Transverse colon (tissue), 4 donors: Measurements from ENCODE around the gene TCF19.

Experiments
- POLR2AphosphoS5 ChIP-seq, 3 donors: sonication (generic); formaldehyde crosslinking; IDR thresholded peaks; one replicate each; pipeline ENCODE4 v1.6.1; 2016; ENCODE audit warnings: antibody characterized with exemption in 3 of 3
- TF ChIP-seq, protein P1 (sequence below), 5 experiments: fragments of 200-600 bp in 3 of 5; fragments of 450-650 bp in 2 of 5; sonication (generic) in 3 of 5; IDR thresholded peaks; 1 replicate in 2 of 5; 2 replicates in 3 of 5; pipeline ENCODE4 v1.5.1; 2016 to 2017; ENCODE audit warnings: antibody characterized with exemption in 5 of 5, inconsistent platforms in 3 of 5, mild to moderate bottlenecking in 2 of 5, moderate library complexity in 1 of 5

DNA sequence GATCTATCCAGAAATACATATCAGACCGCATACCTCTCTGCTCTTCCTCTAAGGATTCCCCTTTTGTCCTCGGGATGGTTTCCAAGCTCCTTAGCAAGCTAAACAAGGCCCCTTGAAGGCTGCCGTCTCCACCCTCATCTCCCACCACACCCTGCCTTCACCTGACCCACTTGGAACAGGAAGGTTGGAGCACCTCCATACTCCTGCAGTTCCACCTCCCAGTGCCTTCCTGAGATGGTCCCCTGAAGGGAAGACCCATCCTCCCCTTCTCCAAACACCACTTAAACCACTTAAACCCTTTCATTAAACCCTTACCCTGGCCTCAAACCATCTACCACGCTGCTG is 20.6 kb downstream of the TCF19 start:
- TF ChIP-seq, protein P1, sequence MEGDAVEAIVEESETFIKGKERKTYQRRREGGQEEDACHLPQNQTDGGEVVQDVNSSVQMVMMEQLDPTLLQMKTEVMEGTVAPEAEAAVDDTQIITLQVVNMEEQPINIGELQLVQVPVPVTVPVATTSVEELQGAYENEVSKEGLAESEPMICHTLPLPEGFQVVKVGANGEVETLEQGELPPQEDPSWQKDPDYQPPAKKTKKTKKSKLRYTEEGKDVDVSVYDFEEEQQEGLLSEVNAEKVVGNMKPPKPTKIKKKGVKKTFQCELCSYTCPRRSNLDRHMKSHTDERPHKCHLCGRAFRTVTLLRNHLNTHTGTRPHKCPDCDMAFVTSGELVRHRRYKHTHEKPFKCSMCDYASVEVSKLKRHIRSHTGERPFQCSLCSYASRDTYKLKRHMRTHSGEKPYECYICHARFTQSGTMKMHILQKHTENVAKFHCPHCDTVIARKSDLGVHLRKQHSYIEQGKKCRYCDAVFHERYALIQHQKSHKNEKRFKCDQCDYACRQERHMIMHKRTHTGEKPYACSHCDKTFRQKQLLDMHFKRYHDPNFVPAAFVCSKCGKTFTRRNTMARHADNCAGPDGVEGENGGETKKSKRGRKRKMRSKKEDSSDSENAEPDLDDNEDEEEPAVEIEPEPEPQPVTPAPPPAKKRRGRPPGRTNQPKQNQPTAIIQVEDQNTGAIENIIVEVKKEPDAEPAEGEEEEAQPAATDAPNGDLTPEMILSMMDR (IDR thresholded peaks at IDR 0.05), result no peak
- no peak for TF ChIP-seq POLR2AphosphoS5 (IDR thresholded peaks at IDR 0.05)
